Cardiac fibroblast (primary cell): Measurements from ENCODE around the gene DAZAP2.

Experiments
- DNase-seq, 2 donors: peaks; one replicate each; pipeline versions ENCODE4 v3.0.0 to v3.0.0-alpha.2; 2010; ENCODE audit warnings: low read depth in 2 of 2
- H3K4me3 ChIP-seq, 2 donors: replicated peaks in 1 of 2; 1 replicate in 1 of 2; 2 replicates in 1 of 2; pipeline ENCODE4 v1.5.1; 2011; ENCODE audit warnings: low read depth in 2 of 2, low read length in 2 of 2, mild to moderate bottlenecking in 2 of 2, moderate library complexity in 1 of 2
- TF ChIP-seq, protein P1 (sequence below): IDR thresholded peaks from one replicate; pipeline ENCODE4 v1.5.1; 2011; ENCODE audit warnings: low read depth, mild to moderate bottlenecking, low read length, inconsistent platforms

Gene DAZAP2

DNA sequence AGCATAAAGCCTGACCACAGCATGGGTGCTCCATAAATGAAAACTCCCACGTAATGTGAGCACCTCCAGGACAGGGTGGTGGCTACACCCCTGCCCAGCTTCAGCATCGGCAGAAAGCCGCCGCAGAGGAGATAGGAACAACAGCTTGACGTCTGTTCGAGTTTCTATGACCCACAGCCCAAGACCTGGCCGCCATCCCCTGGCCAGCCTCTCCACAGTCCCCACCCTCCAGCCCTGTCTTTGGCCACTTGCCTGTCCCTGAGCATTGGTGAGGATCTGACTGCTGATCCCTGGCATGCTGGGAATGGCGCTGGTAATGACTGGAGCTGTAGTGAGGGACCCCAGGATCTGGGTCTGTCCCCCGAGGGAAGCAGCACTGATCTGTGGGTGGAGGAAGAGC is 42.1 kb upstream of the DAZAP2 start:
- no peak for DNase-seq
- TF ChIP-seq, protein P1, sequence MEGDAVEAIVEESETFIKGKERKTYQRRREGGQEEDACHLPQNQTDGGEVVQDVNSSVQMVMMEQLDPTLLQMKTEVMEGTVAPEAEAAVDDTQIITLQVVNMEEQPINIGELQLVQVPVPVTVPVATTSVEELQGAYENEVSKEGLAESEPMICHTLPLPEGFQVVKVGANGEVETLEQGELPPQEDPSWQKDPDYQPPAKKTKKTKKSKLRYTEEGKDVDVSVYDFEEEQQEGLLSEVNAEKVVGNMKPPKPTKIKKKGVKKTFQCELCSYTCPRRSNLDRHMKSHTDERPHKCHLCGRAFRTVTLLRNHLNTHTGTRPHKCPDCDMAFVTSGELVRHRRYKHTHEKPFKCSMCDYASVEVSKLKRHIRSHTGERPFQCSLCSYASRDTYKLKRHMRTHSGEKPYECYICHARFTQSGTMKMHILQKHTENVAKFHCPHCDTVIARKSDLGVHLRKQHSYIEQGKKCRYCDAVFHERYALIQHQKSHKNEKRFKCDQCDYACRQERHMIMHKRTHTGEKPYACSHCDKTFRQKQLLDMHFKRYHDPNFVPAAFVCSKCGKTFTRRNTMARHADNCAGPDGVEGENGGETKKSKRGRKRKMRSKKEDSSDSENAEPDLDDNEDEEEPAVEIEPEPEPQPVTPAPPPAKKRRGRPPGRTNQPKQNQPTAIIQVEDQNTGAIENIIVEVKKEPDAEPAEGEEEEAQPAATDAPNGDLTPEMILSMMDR: no peak
- no peak overlapping the region for H3K4me3 ChIP-seq

DNA sequence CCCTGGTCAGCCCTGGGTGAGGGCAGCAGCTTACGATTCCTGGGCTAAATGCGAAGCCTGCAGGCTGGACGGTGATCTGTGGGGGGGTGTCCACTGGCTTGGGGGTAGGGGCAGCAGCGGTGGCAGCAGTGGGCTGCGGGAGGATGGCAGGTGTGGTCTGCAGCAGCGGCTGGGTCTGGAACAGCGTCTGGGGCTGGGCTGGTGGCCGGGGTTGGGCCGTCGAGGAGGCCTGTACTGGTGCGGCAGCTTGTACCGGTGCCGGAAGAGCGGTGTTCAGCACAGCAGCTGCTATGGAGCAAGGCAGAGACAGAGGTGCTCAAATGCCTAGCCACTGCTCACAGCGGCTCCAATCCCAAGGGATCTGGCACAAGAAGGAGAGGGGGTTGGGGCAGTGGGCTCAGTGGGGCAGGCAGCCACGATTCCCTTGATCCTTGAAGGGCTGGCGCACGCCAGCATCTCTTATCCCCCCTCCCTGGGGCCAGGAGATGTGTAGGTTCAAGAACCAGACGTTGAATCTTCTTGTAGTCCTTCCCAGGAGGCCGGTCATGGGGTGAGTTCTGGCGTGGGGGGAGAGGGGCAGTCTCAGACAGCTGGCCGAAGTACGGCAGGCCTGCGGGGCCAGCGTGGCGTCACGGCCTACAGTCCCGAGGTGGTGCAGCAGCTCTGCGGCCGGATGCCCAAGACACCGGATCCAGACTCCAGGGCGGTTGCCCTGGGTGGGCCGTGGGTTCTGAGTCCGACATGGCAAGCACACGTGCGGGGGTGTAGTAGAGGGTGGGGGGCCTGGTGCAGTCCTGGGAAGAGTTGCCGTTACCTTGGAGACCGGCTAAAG is 40.7 kb upstream of the DAZAP2 start:
- DNase-seq: no peak
- TF ChIP-seq, protein P1: no peak
- no peak overlapping the region for H3K4me3 ChIP-seq

DNA sequence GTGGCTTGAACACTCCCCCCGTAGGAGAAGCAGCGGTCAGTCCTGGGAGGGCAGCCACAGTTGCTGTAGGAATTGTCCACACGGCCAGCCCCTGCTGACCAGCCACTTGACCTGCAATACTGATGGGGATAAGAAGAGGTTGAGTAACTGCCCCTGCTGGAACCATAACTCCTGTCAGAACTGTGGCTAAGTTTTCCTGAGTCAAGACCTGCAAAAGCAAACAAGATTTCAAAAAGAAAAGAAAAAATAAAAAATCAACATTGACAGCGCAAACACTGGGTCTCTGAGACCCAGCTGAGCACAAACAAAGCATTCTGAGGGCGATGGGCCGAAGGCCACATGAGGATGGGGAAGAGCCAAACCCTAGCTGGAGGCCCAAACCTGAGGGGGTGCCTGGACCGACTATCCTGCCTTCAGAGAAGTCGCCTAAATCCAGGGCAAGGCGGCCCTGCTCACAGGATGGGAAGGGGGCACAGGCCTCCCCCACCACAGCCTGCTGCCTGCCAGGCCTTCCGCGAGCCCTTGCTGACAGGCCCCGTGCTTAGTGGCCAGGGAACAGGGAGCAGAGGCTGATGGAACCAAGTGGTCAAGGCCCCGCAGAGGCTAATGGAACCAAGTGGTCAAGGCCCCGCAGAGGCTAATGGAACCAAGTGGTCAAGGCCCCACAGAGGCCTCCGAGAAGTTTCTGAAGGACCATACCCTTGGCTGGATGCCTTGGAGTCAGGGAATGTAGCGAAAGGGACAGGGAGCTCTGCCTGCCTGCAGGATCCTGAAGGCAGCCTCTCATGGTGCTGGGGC is 39.9 kb upstream of the DAZAP2 start:
- no peak for DNase-seq
- TF ChIP-seq, protein P1: no peak
- no peak overlapping the region for H3K4me3 ChIP-seq

DNA sequence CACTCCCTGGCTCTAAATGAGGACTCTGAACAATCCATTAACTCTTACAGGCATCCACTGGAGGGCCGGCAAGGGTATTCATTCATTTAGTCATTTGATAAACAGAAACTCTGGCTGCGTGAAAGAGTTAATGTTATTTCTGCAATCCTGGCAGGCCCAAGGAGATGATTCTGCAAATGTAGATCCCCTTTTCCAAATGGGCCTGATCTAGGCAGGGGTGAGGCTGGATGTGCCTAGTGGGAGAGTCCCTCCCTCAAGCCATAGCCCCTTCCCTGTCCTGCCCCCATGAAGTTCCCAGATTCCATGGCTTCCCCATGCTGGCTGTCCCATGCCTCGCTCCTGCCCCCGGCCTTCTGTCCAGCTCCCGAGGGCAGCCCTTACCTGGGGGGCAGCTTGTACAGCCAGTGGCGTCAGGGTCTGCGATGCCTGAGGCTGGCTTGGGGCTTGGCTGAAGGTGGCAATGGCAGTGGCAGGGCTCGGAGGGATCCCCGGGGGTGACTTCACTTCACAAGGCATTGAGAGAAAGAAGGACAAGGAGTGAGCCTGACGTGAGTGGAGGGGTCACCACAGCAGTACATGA is 39.2 kb upstream of the DAZAP2 start:
- no peak for DNase-seq
- TF ChIP-seq, protein P1: no peak
- H3K4me3 ChIP-seq: no peak overlapping the region

DNA sequence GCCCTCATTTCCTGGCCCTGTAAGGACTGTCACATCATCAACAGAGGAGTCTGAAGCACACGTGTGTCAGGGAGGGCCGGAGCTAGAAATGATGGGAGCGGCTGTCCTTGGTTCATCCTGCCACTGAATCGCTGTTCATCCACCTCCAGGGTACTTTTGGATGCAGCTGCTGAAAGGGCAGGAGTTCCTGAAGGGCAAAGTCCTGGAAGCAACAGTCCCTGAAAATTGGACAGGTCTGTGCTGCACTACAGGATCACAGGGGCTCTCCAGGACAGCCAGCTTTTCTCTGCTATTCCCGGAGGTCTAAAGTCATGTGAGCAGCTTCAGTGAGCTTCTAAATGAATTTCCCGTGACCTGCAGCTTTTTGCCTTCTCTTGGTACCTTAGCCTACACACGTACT is 38.5 kb upstream of the DAZAP2 start:
- TF ChIP-seq, protein P1: no peak
- no peak overlapping the region for H3K4me3 ChIP-seq
- no peak for DNase-seq

DNA sequence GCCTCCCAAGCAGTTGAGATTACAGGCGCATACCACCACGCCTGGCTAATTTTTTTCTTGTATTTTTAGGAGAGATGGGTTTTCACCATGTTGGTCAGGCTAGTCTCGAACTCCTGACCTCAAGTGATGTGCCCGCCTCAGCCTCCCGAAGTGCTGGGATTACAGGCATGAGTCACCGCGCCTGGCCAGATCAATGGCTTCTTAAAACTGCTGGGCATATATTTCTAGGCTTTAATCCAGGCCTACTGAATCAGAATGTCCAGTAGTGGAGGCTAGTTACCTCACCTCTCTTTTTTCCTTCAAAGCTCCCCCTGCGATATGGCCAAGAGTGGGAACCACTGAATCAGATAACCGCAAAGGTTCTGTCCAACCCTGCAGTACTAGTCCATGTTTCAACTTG is 37.8 kb upstream of the DAZAP2 start:
- H3K4me3 ChIP-seq: no peak overlapping the region
- DNase-seq: no peak
- TF ChIP-seq, protein P1: no peak
